Neural cell (in vitro differentiated cells): ENCODE results near the gene LRIG2.

Experiments
- CTCF ChIP-seq: fragments of 450-650 bp; IDR thresholded peaks from 2 replicates; pipeline ENCODE4 v1.5.1; 2014; ENCODE audit warnings: antibody characterized with exemption, mild to moderate bottlenecking, moderate library complexity; ENCODE audit not compliant: poor library complexity, severe bottlenecking
- EP300 ChIP-seq: fragments of 450-650 bp; conservative IDR thresholded peaks from 2 replicates; pipeline ENCODE4 v1.6.1; 2014; ENCODE audit warnings: antibody characterized with exemption, mild to moderate bottlenecking, moderate library complexity; ENCODE audit not compliant: poor library complexity, severe bottlenecking
- EZH2 ChIP-seq: fragments of 200-600, 300-800 bp; shearing (Covaris generic), sonication (generic); IDR thresholded peaks from 2 replicates; pipeline ENCODE4 v1.6.1; 2014; ENCODE audit warnings: antibody characterized with exemption, low read length, borderline replicate concordance, mild to moderate bottlenecking; ENCODE audit not compliant: insufficient read depth, poor library complexity, severe bottlenecking
- MXI1 ChIP-seq: fragments of 450-650 bp; conservative IDR thresholded peaks from 2 replicates; pipeline ENCODE4 v1.6.1; 2014; ENCODE audit warnings: antibody characterized with exemption, mild to moderate bottlenecking; ENCODE audit not compliant: poor library complexity, severe bottlenecking
- POLR2AphosphoS5 ChIP-seq: IDR thresholded peaks from 2 replicates; pipeline ENCODE4 v1.6.1; 2012
- RAD21 ChIP-seq: fragments of 450-650 bp; conservative IDR thresholded peaks from 2 replicates; pipeline ENCODE4 v1.6.1; 2014; ENCODE audit warnings: antibody characterized with exemption, mild to moderate bottlenecking, moderate library complexity
- REST ChIP-seq: IDR thresholded peaks from 2 replicates; pipeline ENCODE4 v1.6.1; 2012; ENCODE audit warnings: borderline replicate concordance
- SMC3 ChIP-seq: fragments of 450-650 bp; conservative IDR thresholded peaks from 2 replicates; pipeline ENCODE4 v1.6.1; 2014; ENCODE audit warnings: antibody characterized with exemption, mild to moderate bottlenecking, moderate library complexity; ENCODE audit not compliant: poor library complexity
- TAF1 ChIP-seq: IDR thresholded peaks from 2 replicates; pipeline ENCODE4 v1.6.1; 2012; ENCODE audit warnings: low read depth

GRCh38 chr1:113040718-113041412 is 32.1 kb upstream of the LRIG2 start:
- TF ChIP-seq CTCF (no peak), EZH2 (no peak), POLR2AphosphoS5 (no peak), EP300 (no peak), SMC3 (no peak), RAD21 (no peak), MXI1 (no peak), REST (no peak), TAF1 (no peak)
